ENCODE data around the gene GLI3. TPM values are rescaled to one million over a fixed set of nuclear protein-coding genes. Genes with fewer than 3 reads are reported as not detected.

Gene GLI3
- total and polyA plus RNA-seq, 10 donors = 0.17 to 9.2 (median 1.8) TPM

- H3K36me3 ChIP-seq = no peaks in the 10 kb centered on the region
- no peak for DNase-seq
- TF ChIP-seq POLR2A (IDR thresholded peaks at IDR 0.05) = no peak
- no peak for TF ChIP-seq CTCF (IDR thresholded peaks at IDR 0.05 in 8 of 11, conservative IDR thresholded peaks at IDR 0.05 in 3 of 11)
- TF ChIP-seq POLR2AphosphoS5 (IDR thresholded peaks at IDR 0.05) = no peak
- 84 to 93% (median 87%) methylated on average over 12 of the region's 12 CpGs for WGBS, 5 donors
- H3K4me1 ChIP-seq = peaks cover 0 to 30% (median 8%) of the 10 kb centered on the region in 6 donors
- no peak overlapping the region for H3K4me3 ChIP-seq
- H3K27ac ChIP-seq = no peak overlapping the region
- H3K9me3 ChIP-seq = no peaks in the 10 kb centered on the region
- no peaks in the 10 kb centered on the region for H3K27me3 ChIP-seq (replicated peaks in 1 of 7)
- intact Hi-C loops (cut with DNase I; ENCODE audit: low total_unique reads) = no loop called here
Observed at GRCh38 chr7:42105554-42106358, 131.3 kb downstream of the GLI3 start.

GRCh38 chr7:42104694-42105093 lies 132.3 kb downstream of the GLI3 start:
- no peaks in the 10 kb centered on the region for H3K9me3 ChIP-seq
- H3K4me3 ChIP-seq = no peak overlapping the region
- DNase-seq = no peak
- WGBS, 5 donors = 66 to 91% (median 86%) methylated on average over 2 of the region's 2 CpGs
- peaks cover 0 to 27% (median 8%) of the 10 kb centered on the region in 6 donors for H3K4me1 ChIP-seq
- TF ChIP-seq CTCF (IDR thresholded peaks at IDR 0.05 in 8 of 11, conservative IDR thresholded peaks at IDR 0.05 in 3 of 11) (no peak), POLR2A (IDR thresholded peaks at IDR 0.05) (no peak), POLR2AphosphoS5 (IDR thresholded peaks at IDR 0.05) (no peak)
- no peaks in the 10 kb centered on the region for H3K36me3 ChIP-seq
- H3K27me3 ChIP-seq (replicated peaks in 1 of 7) = no peaks in the 10 kb centered on the region
- intact Hi-C loops (cut with DNase I; ENCODE audit: low total_unique reads) = no loop called here
- no peak overlapping the region for H3K27ac ChIP-seq

- intact Hi-C loops (cut with DNase I; ENCODE audit: low total_unique reads) = no loop called here
- Histone ChIP-seq H3K36me3 (no peaks in the 10 kb centered on the region), H3K27me3 (replicated peaks in 1 of 7) (no peaks in the 10 kb centered on the region), H3K4me3 (no peak overlapping the region), H3K27ac (no peak overlapping the region), H3K9me3 (no peaks in the 10 kb centered on the region), H3K4me1 (peaks cover 0 to 23% (median 8%) of the 10 kb centered on the region in 6 donors)
- WGBS, 5 donors = 87 to 96% (median 93%) methylated on average over 5 of the region's 5 CpGs
- TF ChIP-seq CTCF (IDR thresholded peaks at IDR 0.05 in 8 of 11, conservative IDR thresholded peaks at IDR 0.05 in 3 of 11) = no peak
- no peak for TF ChIP-seq POLR2AphosphoS5 (IDR thresholded peaks at IDR 0.05)
- no peak for TF ChIP-seq POLR2A (IDR thresholded peaks at IDR 0.05)
- no peak for DNase-seq
Observed at GRCh38 chr7:42104231-42104630, 132.8 kb downstream of the GLI3 start.

GRCh38 chr7:42103456-42103855 lies 133.6 kb downstream of the GLI3 start:
- intact Hi-C loops (cut with DNase I; ENCODE audit: low total_unique reads) = no loop called here
- H3K27me3 ChIP-seq (replicated peaks in 1 of 7) = no peaks in the 10 kb centered on the region
- TF ChIP-seq POLR2AphosphoS5 (IDR thresholded peaks at IDR 0.05) (no peak), CTCF (IDR thresholded peaks at IDR 0.05 in 8 of 11, conservative IDR thresholded peaks at IDR 0.05 in 3 of 11) (no peak), POLR2A (IDR thresholded peaks at IDR 0.05) (no peak)
- H3K36me3 ChIP-seq = no peaks in the 10 kb centered on the region
- H3K4me3 ChIP-seq = no peak overlapping the region
- H3K27ac ChIP-seq = no peak overlapping the region
- WGBS, 5 donors = 79 to 92% (median 85%) methylated on average over 2 of the region's 2 CpGs
- no peaks in the 10 kb centered on the region for H3K9me3 ChIP-seq
- DNase-seq = no peak
- peaks cover 0 to 15% (median 6%) of the 10 kb centered on the region in 6 donors for H3K4me1 ChIP-seq

Measured in spleen (tissue), 11 donors.